AG04449 (cell line): Measurements from ENCODE around the gene ARV1.

Experiments
- CTCF ChIA-PET: fragments of 350-600 bp; formaldehyde crosslinking; extraction: SDS; loops from one replicate; lab custom pipeline; 2021; ENCODE audit warnings: antibody characterized with exemption; lab: Yijun Ruan, JAX
- POLR2A ChIA-PET: fragments of 400-600, 350-600 bp; formaldehyde crosslinking; extraction: SDS; loops from one replicate; lab custom pipeline; 2020; ENCODE audit warnings: antibody characterized with exemption, inconsistent platforms; lab: Yijun Ruan, JAX
- DNase-seq: peaks from one replicate; pipeline ENCODE4 v3.0.0-alpha.2; 2010; ENCODE audit warnings: low read depth, low spot score
- H3K4me3 ChIP-seq: 2 replicates; pipeline ENCODE4 v1.5.1; 2011; ENCODE audit warnings: low read depth, mild to moderate bottlenecking, control low read depth, low read length
- CTCF ChIP-seq: IDR thresholded peaks from one replicate; pipeline ENCODE4 v1.5.1; 2011; ENCODE audit warnings: mild to moderate bottlenecking, moderate library complexity, low read length, control low read depth, inconsistent platforms; ENCODE audit not compliant: insufficient read depth; ENCODE audit errors: missing control alignments

The ARV1 gene

DNA sequence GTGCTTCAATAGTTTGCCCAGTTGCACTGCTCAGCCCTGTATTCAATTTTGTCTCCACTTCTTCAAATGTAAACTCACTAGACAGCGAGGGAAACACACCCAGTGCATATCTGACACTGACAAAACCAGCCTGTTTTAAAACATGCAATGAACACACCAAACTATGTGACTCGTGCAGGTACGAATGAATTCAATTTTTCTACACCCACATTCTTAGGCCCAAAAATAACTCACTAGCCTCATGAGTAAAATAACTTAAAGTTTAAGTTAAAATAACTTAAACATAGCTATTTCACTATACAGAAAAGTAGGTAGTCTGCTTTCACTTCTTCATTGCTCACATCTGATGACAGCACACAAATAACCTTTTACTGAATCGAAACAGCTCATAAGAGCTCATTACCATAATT lies 21.3 kb upstream of the ARV1 start:
- ChIA-PET POLR2A (no interaction called here), CTCF (interaction anchor here (1.1 kb wide), 1 partner anchor 13 kb away, joined by 3 read pairs; no protein-coding TSS in a partner anchor)
- H3K4me3 ChIP-seq: no peak overlapping the region
- TF ChIP-seq CTCF: no peak
- no peak for DNase-seq

GRCh38 chr1:230958370-230958769 lies 20.5 kb upstream of the ARV1 start:
- no peak for DNase-seq
- POLR2A ChIA-PET: no interaction called here

GRCh38 chr1:230964896-230965295 lies 14.0 kb upstream of the ARV1 start:
- ChIA-PET POLR2A (no interaction called here), CTCF (no interaction called here)

More at GRCh38 chr1:230958370-230958769, 20.5 kb upstream of the ARV1 start:
- TF ChIP-seq CTCF: no peak
- CTCF ChIA-PET: interaction anchor here (1.1 kb wide), 1 partner anchor 13 kb away, joined by 3 read pairs; no protein-coding TSS in a partner anchor
- no peak overlapping the region for H3K4me3 ChIP-seq

GRCh38 chr1:230965535-230965934 lies 13.4 kb upstream of the ARV1 start:
- DNase-seq: no peak
- ChIA-PET CTCF (no interaction called here), POLR2A (no interaction called here)
- no peak overlapping the region for H3K4me3 ChIP-seq
- TF ChIP-seq CTCF: no peak

More at GRCh38 chr1:230964896-230965295, 14.0 kb upstream of the ARV1 start:
- no peak overlapping the region for H3K4me3 ChIP-seq
- no peak for DNase-seq
- TF ChIP-seq CTCF: no peak

DNA sequence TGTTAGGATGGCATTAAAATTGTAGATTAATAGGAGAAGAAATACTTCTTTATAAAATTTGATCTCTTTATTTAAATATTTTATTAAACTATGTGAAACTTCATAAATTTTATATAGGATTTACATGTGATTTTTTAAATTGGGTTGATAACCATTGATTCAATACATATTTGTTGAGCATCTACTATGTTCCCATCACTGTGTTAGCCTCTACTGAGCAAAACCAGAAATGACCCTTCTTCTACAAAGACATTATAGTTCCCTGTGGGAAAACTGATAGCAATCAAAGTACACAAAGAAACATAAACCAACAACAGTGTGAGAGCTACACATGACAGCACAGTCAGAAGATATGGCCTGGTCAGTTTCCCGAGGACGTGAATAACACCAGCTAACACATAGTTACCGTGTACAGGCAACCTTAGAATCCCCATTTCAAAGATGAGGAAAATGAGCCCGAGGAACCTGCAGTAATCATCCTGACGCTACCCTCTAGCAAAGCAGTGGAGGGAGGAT lies 12.5 kb upstream of the ARV1 start:
- no peak overlapping the region for H3K4me3 ChIP-seq
- POLR2A ChIA-PET: no interaction called here
- no peak for TF ChIP-seq CTCF
- CTCF ChIA-PET: no interaction called here
- no peak for DNase-seq

- DNase-seq: no peak
- ChIA-PET POLR2A (no interaction called here), CTCF (no interaction called here)
- H3K4me3 ChIP-seq: no peak overlapping the region
- TF ChIP-seq CTCF: no peak
Observed at GRCh38 chr1:230970432-230970831, 8.5 kb upstream of the ARV1 start.
